Islet of Langerhans (tissue), 1 donor: ENCODE results near the gene FLRT2.
A peak's percentile ranks its signal among the peaks of the same experiment; 100 is the strongest.

Source experiments
- FAIRE-seq: peaks from one replicate; lab custom pipeline; 2011; peaks lifted over from hg19 to GRCh38; lab: Jason Lieb, UNC

The FLRT2 gene

GRCh38 chr14:85663667-85664066 lies 133.7 kb downstream of the FLRT2 start:
- FAIRE-seq: no peak

DNA sequence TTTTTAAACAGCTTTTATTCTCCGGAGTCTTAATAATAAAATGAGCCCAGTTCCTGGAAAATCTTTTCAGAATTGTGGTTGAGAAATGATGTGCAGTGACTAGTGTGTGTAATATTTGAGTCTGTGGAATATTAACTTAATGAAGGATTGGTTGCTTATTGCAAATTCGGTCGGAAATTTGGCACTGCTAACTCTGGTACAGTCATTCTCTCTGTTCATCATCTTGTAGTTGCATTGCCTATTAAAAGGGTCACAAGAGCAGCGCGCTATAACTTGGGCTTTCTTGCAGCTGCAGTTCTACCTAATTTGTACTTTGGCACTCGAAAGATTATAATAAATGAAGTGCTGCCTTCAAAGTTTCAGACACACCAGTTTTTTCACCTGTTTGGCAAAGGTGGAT lies 146.0 kb downstream of the FLRT2 start:
- no peak for FAIRE-seq

- no peak for FAIRE-seq
Observed at GRCh38 chr14:85686908-85687307, 157.0 kb downstream of the FLRT2 start.

- FAIRE-seq: no peak
Observed at GRCh38 chr14:85687456-85687855, 157.5 kb downstream of the FLRT2 start.

DNA sequence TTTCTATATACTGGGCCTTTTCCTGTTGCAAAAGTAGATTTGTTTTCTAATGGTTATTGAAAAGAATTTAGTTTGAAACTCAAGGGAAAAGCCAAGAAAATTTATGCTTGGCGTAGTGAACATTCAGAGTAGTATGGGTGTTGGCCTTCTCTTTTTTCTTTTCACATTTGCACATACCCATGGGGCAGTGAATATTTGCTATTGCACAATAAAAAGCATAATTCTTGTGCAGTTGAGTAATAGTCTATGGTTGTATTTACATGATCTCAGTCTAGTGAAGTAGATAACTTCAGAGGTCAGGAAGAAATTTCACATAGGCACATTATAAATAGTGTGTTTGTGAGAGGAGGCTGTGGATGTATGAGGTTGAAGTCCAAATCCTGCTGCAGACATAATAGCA lies 158.1 kb downstream of the FLRT2 start:
- FAIRE-seq: no peak

DNA sequence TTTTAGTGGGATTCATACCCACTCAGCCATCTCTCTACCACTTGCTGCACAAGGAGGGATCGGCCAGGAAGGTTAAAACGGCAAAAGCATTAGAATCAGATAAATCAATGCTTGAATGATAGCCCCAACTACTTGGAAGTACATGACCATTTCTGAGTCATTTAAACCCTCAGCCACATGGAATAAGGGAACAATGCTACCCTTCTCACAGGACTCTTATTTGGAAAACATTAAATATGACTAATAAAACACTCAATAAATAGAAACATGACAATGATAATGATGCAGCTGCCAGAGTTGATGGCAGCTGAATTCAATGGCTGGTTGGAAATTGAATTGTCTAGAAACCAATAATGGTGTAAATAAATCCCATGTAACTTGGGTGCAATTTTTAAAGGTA lies 165.4 kb downstream of the FLRT2 start:
- no peak for FAIRE-seq

GRCh38 chr14:85701116-85701515 lies 171.2 kb downstream of the FLRT2 start:
- FAIRE-seq: no peak

- no peak for FAIRE-seq
Observed at GRCh38 chr14:85701763-85702162, 171.8 kb downstream of the FLRT2 start.

- no peak for FAIRE-seq
Observed at GRCh38 chr14:85702191-85702590, 172.2 kb downstream of the FLRT2 start.

DNA sequence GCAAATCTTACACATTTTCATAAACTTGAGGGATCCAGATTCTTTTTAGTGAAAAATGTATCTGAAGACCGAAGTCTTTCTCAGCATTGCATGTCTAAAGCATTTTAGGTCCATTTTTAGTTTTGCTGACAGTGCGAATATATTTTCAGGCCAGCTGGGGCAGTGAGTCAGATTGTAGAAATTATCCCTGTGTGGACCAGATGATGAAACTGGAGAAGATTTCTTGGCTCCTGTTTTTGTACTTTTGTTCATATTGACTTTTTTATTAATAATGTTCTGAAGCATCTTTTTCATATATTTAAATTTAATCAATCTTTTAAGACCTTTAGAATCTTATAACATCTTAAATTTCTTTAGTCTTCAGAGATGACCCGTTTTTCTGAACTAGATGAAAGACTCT lies 173.1 kb downstream of the FLRT2 start:
- peak; percentile 27 for FAIRE-seq
